Sigmoid colon (tissue), 4 donors: ENCODE results near the gene ANKRD31.

ENCODE experiments used
- CTCF ChIP-seq, 4 experiments: fragments of 450-650 bp in 3 of 4; fragments of 200-600 bp in 1 of 4; IDR thresholded peaks; one replicate each; pipeline ENCODE4 v1.5.1; 2016 to 2019; ENCODE audit warnings: antibody characterized with exemption in 4 of 4, mild to moderate bottlenecking in 3 of 4, moderate library complexity in 2 of 4
- POLR2A ChIP-seq, 2 donors: fragments of 450-650 bp; IDR thresholded peaks; one replicate each; pipeline ENCODE4 v1.6.1; 2016; ENCODE audit warnings: antibody characterized with exemption in 2 of 2, mild to moderate bottlenecking in 2 of 2, moderate library complexity in 2 of 2
- POLR2AphosphoS5 ChIP-seq, 4 donors: sonication (generic); formaldehyde crosslinking; IDR thresholded peaks; one replicate each; pipeline ENCODE4 v1.6.1; 2017; ENCODE audit warnings: antibody characterized with exemption in 4 of 4

- no peak for TF ChIP-seq POLR2A (IDR thresholded peaks at IDR 0.05)
- no peak for TF ChIP-seq CTCF (IDR thresholded peaks at IDR 0.05)
- TF ChIP-seq POLR2AphosphoS5 (IDR thresholded peaks at IDR 0.05): no peak
These were observed 33.7 kb downstream of the ANKRD31 start for GRCh38 chr5:75202935-75203334.
